ENCODE data around the gene CTNNBL1.

DNA sequence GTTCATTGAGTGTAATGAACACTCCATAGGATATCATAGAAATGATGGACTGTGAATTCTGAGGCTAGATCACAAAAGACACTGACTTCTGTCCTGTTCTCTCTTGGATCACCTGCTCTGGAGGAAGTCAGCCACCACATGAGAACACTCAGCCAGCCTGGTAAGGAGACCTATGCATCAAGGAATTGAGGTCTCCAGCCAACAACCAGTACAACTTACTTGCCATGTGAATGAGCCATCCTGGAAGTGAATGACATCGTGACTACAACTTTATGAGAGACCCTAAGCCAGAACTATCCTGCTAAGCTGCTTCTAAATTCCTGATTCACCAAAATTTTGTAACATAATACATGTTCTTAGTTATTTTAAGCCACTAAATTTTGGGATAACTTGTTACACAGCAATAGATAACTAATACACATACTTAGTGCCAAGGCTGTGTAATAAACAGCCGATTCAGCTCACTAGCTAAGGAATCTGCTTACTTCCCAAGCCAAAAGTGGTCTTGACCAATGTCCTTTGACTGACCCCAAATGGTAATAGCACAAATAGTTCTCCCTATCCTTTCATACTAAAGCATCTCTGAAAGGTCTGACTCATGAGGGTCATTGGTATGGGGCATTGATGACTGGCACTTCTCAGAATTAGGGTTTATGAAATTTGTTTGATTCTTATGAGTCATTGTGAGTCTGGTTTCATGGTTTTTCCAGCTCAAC, 6.9 kb upstream of the CTNNBL1 start:
- TF ChIP-seq POLR2A (IDR thresholded peaks at IDR 0.05; ENCODE audit: low read depth, low read length) (no peak), POLR2AphosphoS5 (IDR thresholded peaks at IDR 0.05; ENCODE audit: low read depth, low read length) (no peak)

Measured in GM12892 (cell line).